Left ventricle myocardium inferior (tissue), 1 donor: ENCODE results near the gene LRMDA. TPM values are rescaled to one million over a fixed set of nuclear protein-coding genes. Genes with fewer than 3 reads are reported as not detected.

ENCODE experiments used
- DNase-seq: peaks from one replicate; pipeline ENCODE4 v3.0.0-alpha.2; 2020
- H3K27ac ChIP-seq: fragments of 200-600 bp; replicated peaks from 2 replicates; pipeline ENCODE4 v1.8.0; 2021
- H3K27me3 ChIP-seq: fragments of 200-600 bp; 2 replicates; pipeline ENCODE4 v1.8.0; 2021; ENCODE audit warnings: low read depth
- H3K36me3 ChIP-seq: fragments of 200-600 bp; 2 replicates; pipeline ENCODE4 v1.8.0; 2021
- H3K4me1 ChIP-seq: fragments of 200-600 bp; 2 replicates; pipeline ENCODE4 v1.8.0; 2021
- H3K4me3 ChIP-seq: fragments of 200-600 bp; 2 replicates; pipeline ENCODE4 v1.8.0; 2021; ENCODE audit warnings: mild to moderate bottlenecking, moderate library complexity
- H3K9me3 ChIP-seq: fragments of 200-600 bp; replicated peaks from 2 replicates; pipeline ENCODE4 v1.8.0; 2021
- CTCF ChIP-seq: fragments of 200-600 bp; IDR thresholded peaks from 2 replicates; pipeline ENCODE4 v1.8.0; 2021; ENCODE audit warnings: antibody characterized with exemption, mild to moderate bottlenecking, borderline replicate concordance
- intact Hi-C: fragments of 100-400 bp; cut with micrococcal nuclease; formaldehyde crosslinking; loops from one replicate; pipeline ENCODE4 v1.11.0; 2022
- total RNA-seq: library from RNA; stranded (reverse); fragmentation: NEBNext Ultra II Directional; extraction: Animal tissue kit (Norgen Biotek cat#: 25700); gene quantifications from one replicate; pipeline ENCODE4 v1.2.1, GENCODE V29; 2021
- donor health status: DM: no; HTN: yes; CAD: no; lungs with severe emphysema.

LRMDA gene
- total RNA-seq, 1 donor from 2014 or later = 18.7 TPM

GRCh38 chr10:76149182-76149581 is 717.8 kb downstream of the LRMDA start:
- DNase-seq = no peak
- no peak for TF ChIP-seq CTCF
- intact Hi-C loops = no loop called here
- no peaks in the 10 kb centered on the region for H3K27me3 ChIP-seq
- H3K4me3 ChIP-seq = no peak overlapping the region
- H3K9me3 ChIP-seq = peaks cover 28% of the 10 kb centered on the region
- no peak overlapping the region for H3K27ac ChIP-seq
- no peaks in the 10 kb centered on the region for H3K4me1 ChIP-seq
- H3K36me3 ChIP-seq = no peaks in the 10 kb centered on the region

- Histone ChIP-seq H3K9me3 (peaks cover 28% of the 10 kb centered on the region), H3K4me3 (no peak overlapping the region), H3K4me1 (no peaks in the 10 kb centered on the region), H3K27ac (no peak overlapping the region), H3K36me3 (no peaks in the 10 kb centered on the region), H3K27me3 (no peaks in the 10 kb centered on the region)
- DNase-seq = no peak
- TF ChIP-seq CTCF = no peak
- intact Hi-C loops = no loop called here
These were observed 718.2 kb downstream of the LRMDA start for GRCh38 chr10:76149602-76150138.

GRCh38 chr10:76150139-76150875 is 718.9 kb downstream of the LRMDA start:
- TF ChIP-seq CTCF = no peak
- no peak overlapping the region for H3K27ac ChIP-seq
- H3K36me3 ChIP-seq = no peaks in the 10 kb centered on the region
- no peak overlapping the region for H3K4me3 ChIP-seq
- intact Hi-C loops = no loop called here
- peaks cover 28% of the 10 kb centered on the region for H3K9me3 ChIP-seq
- H3K4me1 ChIP-seq = no peaks in the 10 kb centered on the region
- H3K27me3 ChIP-seq = no peaks in the 10 kb centered on the region
- DNase-seq = no peak

- no peaks in the 10 kb centered on the region for H3K36me3 ChIP-seq
- H3K27me3 ChIP-seq = no peaks in the 10 kb centered on the region
- H3K4me3 ChIP-seq = no peak overlapping the region
- no peak overlapping the region for H3K27ac ChIP-seq
- TF ChIP-seq CTCF = no peak
- H3K9me3 ChIP-seq = peaks cover 28% of the 10 kb centered on the region
- no peak for DNase-seq
- no peaks in the 10 kb centered on the region for H3K4me1 ChIP-seq
- intact Hi-C loops = no loop called here
These were observed 719.5 kb downstream of the LRMDA start for GRCh38 chr10:76150876-76151288.

GRCh38 chr10:76152186-76152585 is 720.8 kb downstream of the LRMDA start:
- intact Hi-C loops = no loop called here
- no peaks in the 10 kb centered on the region for H3K4me1 ChIP-seq
- H3K27ac ChIP-seq = no peak overlapping the region
- no peak for DNase-seq
- H3K27me3 ChIP-seq = no peaks in the 10 kb centered on the region
- H3K9me3 ChIP-seq = peaks cover 28% of the 10 kb centered on the region
- no peak for TF ChIP-seq CTCF
- H3K4me3 ChIP-seq = no peak overlapping the region
- H3K36me3 ChIP-seq = no peaks in the 10 kb centered on the region
